ENCODE measurements around the gene SCN4A. TPM values are rescaled to one million over a fixed set of nuclear protein-coding genes. Genes with fewer than 3 reads are reported as not detected.
A peak's percentile ranks its signal among the peaks of the same experiment; 100 is the strongest.

SCN4A gene
- polyA plus RNA-seq, 1 donor from 2014 or later: not detected

DNA sequence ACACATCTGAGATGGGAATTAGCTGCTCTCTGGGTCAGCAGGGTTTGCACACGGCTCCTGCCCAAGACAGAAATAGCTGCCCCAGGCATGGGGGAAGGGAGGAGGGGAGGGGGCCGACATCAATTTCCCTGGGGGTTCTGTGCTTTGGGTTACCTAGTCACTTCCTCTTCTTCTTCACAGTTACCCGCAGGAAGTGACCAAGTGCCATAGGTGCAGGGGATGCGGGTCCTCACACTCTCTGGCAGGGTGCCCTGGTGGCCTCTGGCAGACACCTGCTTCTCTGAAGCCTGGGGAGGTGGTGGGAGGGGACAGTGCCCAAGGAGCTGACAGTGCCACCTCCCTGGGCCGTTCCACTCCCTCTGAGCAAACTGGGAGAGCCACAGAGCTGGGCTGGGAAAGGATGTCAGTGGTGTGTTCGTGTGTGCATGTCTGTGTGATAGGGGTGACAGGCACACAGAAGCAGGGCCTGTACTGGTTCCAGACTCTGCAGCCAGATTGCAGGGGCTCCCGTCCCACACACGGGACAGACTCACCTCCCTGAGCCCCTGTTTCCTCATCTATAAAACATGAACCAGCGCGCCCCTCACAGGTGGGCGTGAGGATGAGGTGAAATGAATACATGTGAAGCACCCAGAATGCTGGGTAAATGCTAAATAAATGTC, 18.2 kb downstream of the SCN4A start:
- peak overlapping the region; percentile 12 for H3K9ac ChIP-seq (ENCODE audit: low read length)
- no peak overlapping the region for H3K4me3 ChIP-seq (ENCODE audit: low read length)
- no peaks in the 10 kb centered on the region for H3K27me3 ChIP-seq (ENCODE audit: insufficient read depth, low read depth, low read length)
- no peaks in the 10 kb centered on the region for H4K20me1 ChIP-seq (ENCODE audit: insufficient read depth)
- no peaks in the 10 kb centered on the region for H3K9me3 ChIP-seq (ENCODE audit: low read length)
- H3K27ac ChIP-seq (ENCODE audit: low read length): no peak overlapping the region
- no peaks in the 10 kb centered on the region for H3F3A ChIP-seq (ENCODE audit: insufficient read depth, low read length, poor library complexity, severe bottlenecking)
- no peaks in the 10 kb centered on the region for H3K9me2 ChIP-seq (ENCODE audit: insufficient read depth, low read length)
- no peak overlapping the region for H3K4me2 ChIP-seq (ENCODE audit: low read length)
- no peaks in the 10 kb centered on the region for H3K79me2 ChIP-seq (replicated peaks; ENCODE audit: insufficient read depth, low read length)
- no peak for TF ChIP-seq EZH2 (IDR thresholded peaks at IDR 0.05; ENCODE audit: borderline replicate concordance, insufficient read depth, low read length, poor library complexity, severe bottlenecking)
- no peak for TF ChIP-seq SMC3 (conservative IDR thresholded peaks at IDR 0.05; ENCODE audit: poor library complexity)
- TF ChIP-seq, protein P1, sequence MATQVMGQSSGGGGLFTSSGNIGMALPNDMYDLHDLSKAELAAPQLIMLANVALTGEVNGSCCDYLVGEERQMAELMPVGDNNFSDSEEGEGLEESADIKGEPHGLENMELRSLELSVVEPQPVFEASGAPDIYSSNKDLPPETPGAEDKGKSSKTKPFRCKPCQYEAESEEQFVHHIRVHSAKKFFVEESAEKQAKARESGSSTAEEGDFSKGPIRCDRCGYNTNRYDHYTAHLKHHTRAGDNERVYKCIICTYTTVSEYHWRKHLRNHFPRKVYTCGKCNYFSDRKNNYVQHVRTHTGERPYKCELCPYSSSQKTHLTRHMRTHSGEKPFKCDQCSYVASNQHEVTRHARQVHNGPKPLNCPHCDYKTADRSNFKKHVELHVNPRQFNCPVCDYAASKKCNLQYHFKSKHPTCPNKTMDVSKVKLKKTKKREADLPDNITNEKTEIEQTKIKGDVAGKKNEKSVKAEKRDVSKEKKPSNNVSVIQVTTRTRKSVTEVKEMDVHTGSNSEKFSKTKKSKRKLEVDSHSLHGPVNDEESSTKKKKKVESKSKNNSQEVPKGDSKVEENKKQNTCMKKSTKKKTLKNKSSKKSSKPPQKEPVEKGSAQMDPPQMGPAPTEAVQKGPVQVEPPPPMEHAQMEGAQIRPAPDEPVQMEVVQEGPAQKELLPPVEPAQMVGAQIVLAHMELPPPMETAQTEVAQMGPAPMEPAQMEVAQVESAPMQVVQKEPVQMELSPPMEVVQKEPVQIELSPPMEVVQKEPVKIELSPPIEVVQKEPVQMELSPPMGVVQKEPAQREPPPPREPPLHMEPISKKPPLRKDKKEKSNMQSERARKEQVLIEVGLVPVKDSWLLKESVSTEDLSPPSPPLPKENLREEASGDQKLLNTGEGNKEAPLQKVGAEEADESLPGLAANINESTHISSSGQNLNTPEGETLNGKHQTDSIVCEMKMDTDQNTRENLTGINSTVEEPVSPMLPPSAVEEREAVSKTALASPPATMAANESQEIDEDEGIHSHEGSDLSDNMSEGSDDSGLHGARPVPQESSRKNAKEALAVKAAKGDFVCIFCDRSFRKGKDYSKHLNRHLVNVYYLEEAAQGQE (IDR thresholded peaks at IDR 0.05; ENCODE audit: borderline replicate concordance): no peak
- no peak for TF ChIP-seq POLR2AphosphoS5 (IDR thresholded peaks at IDR 0.05)
- TF ChIP-seq EP300 (conservative IDR thresholded peaks at IDR 0.05; ENCODE audit: poor library complexity, severe bottlenecking): no peak
- TF ChIP-seq MXI1 (conservative IDR thresholded peaks at IDR 0.05; ENCODE audit: poor library complexity, severe bottlenecking): no peak
- no peak for TF ChIP-seq TAF1 (IDR thresholded peaks at IDR 0.05; ENCODE audit: low read depth)
- TF ChIP-seq RAD21 (conservative IDR thresholded peaks at IDR 0.05): no peak
- TF ChIP-seq, protein P2, sequence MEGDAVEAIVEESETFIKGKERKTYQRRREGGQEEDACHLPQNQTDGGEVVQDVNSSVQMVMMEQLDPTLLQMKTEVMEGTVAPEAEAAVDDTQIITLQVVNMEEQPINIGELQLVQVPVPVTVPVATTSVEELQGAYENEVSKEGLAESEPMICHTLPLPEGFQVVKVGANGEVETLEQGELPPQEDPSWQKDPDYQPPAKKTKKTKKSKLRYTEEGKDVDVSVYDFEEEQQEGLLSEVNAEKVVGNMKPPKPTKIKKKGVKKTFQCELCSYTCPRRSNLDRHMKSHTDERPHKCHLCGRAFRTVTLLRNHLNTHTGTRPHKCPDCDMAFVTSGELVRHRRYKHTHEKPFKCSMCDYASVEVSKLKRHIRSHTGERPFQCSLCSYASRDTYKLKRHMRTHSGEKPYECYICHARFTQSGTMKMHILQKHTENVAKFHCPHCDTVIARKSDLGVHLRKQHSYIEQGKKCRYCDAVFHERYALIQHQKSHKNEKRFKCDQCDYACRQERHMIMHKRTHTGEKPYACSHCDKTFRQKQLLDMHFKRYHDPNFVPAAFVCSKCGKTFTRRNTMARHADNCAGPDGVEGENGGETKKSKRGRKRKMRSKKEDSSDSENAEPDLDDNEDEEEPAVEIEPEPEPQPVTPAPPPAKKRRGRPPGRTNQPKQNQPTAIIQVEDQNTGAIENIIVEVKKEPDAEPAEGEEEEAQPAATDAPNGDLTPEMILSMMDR (IDR thresholded peaks at IDR 0.05; ENCODE audit: poor library complexity, severe bottlenecking): no peak
- H3K36me3 ChIP-seq (ENCODE audit: insufficient read depth, low read length): no peaks in the 10 kb centered on the region
- H2AFZ ChIP-seq (ENCODE audit: low read depth, low read length): no peak overlapping the region

DNA sequence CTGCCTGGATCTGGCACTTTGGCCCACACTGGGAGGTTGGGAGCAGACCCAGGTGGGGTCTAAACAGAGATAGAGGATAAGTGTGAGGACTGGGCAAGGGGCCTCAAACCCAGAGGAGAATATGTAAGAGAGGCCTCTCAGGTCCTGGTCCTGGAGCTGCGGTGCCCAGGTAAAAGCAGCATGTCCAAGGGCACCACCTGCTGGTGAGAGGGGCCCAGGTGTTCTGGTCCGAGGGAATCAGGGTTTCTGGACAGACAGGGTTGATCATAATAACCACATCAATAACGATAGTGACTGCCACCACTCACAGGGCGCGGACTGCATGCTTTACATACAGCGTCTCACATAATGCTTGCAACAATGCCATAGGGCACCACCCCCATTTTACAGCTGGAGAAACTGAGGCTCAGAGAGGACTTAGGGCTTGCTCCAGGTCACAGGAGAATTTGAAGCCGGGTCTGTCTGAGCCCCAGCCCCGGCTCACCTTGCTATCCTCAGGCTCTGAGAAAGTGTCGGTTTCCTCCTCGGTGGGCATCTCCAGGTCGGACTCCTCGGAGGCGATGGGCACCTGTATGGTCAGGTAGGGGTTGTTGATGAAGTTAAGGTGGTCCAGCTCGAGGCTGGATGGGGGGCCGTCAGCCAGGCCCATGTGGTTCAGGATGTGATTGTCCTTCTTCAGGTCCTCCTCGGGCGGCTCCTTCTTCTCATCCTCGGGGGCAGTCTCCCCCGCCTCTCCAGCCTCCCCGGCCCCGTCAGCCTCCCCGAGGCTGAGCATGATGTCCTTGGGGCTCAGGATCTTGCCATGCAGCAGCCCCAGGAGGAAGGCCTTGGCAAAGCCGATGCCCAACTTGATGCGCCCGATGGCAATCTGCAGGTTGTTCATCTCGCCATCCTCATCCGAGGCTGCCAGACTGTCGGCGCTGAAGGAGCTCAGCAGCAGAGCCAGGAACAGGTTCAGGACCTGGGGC, 21.5 kb downstream of the SCN4A start:
- no peaks in the 10 kb centered on the region for H3K79me2 ChIP-seq (replicated peaks; ENCODE audit: insufficient read depth, low read length)
- no peaks in the 10 kb centered on the region for H3F3A ChIP-seq (ENCODE audit: insufficient read depth, low read length, poor library complexity, severe bottlenecking)
- H3K9ac ChIP-seq (ENCODE audit: low read length): no peak overlapping the region
- H4K20me1 ChIP-seq (ENCODE audit: insufficient read depth): no peaks in the 10 kb centered on the region
- H3K9me3 ChIP-seq (ENCODE audit: low read length): no peaks in the 10 kb centered on the region
- no peaks in the 10 kb centered on the region for H3K27me3 ChIP-seq (ENCODE audit: insufficient read depth, low read depth, low read length)
- no peak overlapping the region for H3K27ac ChIP-seq (ENCODE audit: low read length)
- H3K36me3 ChIP-seq (ENCODE audit: insufficient read depth, low read length): no peaks in the 10 kb centered on the region
- no peak overlapping the region for H3K4me2 ChIP-seq (ENCODE audit: low read length)
- no peak for TF ChIP-seq POLR2AphosphoS5 (IDR thresholded peaks at IDR 0.05)
- TF ChIP-seq, protein P2 (IDR thresholded peaks at IDR 0.05; ENCODE audit: poor library complexity, severe bottlenecking): no peak
- no peak for TF ChIP-seq RAD21 (conservative IDR thresholded peaks at IDR 0.05)
- TF ChIP-seq EZH2 (IDR thresholded peaks at IDR 0.05; ENCODE audit: borderline replicate concordance, insufficient read depth, low read length, poor library complexity, severe bottlenecking): no peak
- no peak for TF ChIP-seq MXI1 (conservative IDR thresholded peaks at IDR 0.05; ENCODE audit: poor library complexity, severe bottlenecking)
- no peak for TF ChIP-seq SMC3 (conservative IDR thresholded peaks at IDR 0.05; ENCODE audit: poor library complexity)
- TF ChIP-seq TAF1 (IDR thresholded peaks at IDR 0.05; ENCODE audit: low read depth): no peak
- TF ChIP-seq EP300 (conservative IDR thresholded peaks at IDR 0.05; ENCODE audit: poor library complexity, severe bottlenecking): no peak
- TF ChIP-seq, protein P1 (IDR thresholded peaks at IDR 0.05; ENCODE audit: borderline replicate concordance): no peak
- H3K4me3 ChIP-seq (ENCODE audit: low read length): no peak overlapping the region
- H2AFZ ChIP-seq (ENCODE audit: low read depth, low read length): no peak overlapping the region
- H3K9me2 ChIP-seq (ENCODE audit: insufficient read depth, low read length): no peaks in the 10 kb centered on the region

Data from neural cell (in vitro differentiated cells).